Gastrocnemius medialis (tissue), 4 donors: ENCODE measurements around the gene ALK. TPM values are rescaled to one million over a fixed set of nuclear protein-coding genes. Genes with fewer than 3 reads are reported as not detected.

Source experiments
- ATAC-seq, 2 donors: fragments of 150-250 bp; one replicate each; pipeline ENCODE4 v1.9.1; 2016
- DNase-seq, 2 donors: peaks; one replicate each; pipeline ENCODE4 v3.0.0-alpha.2; 2019
- H3K27ac ChIP-seq, 4 donors: fragments of 200-600 bp; sonication (generic); 1 replicate in 1 of 4; 2 replicates in 3 of 4; pipeline ENCODE4 v1.5.1; 2016 to 2018; ENCODE audit warnings: mild to moderate bottlenecking in 2 of 4, moderate library complexity in 1 of 4
- H3K27me3 ChIP-seq, 3 donors: fragments of 200-600 bp; sonication (generic) in 2 of 3; 1 replicate in 1 of 3; 2 replicates in 2 of 3; pipeline versions ENCODE4 v1.5.1 to v1.6.0; 2016 to 2019; ENCODE audit warnings: mild to moderate bottlenecking in 1 of 3, moderate library complexity in 1 of 3
- H3K36me3 ChIP-seq, 2 donors: fragments of 200-600 bp; sonication (generic) in 1 of 2; one replicate each; pipeline ENCODE4 v1.5.1; 2017 to 2018
- H3K4me1 ChIP-seq, 2 donors: fragments of 200-600 bp; sonication (generic) in 1 of 2; one replicate each; pipeline ENCODE4 v1.5.1; 2016 to 2017; ENCODE audit warnings: mild to moderate bottlenecking in 2 of 2
- H3K4me3 ChIP-seq, 4 donors: fragments of 200-600 bp; sonication (generic) in 3 of 4; 1 replicate in 1 of 4; 2 replicates in 3 of 4; pipeline ENCODE4 v1.5.1; 2016 to 2019; ENCODE audit warnings: mild to moderate bottlenecking in 2 of 4
- H3K9me3 ChIP-seq, 3 donors: fragments of 200-600 bp; sonication (generic) in 2 of 3; 1 replicate in 1 of 3; 2 replicates in 2 of 3; pipeline ENCODE4 v1.5.1; 2016 to 2019
- POLR2A ChIP-seq, 2 donors: fragments of 450-650 bp; IDR thresholded peaks; one replicate each; pipeline ENCODE4 v1.6.1; 2017; ENCODE audit warnings: antibody characterized with exemption in 2 of 2, mild to moderate bottlenecking in 2 of 2, moderate library complexity in 2 of 2
- in situ Hi-C, 4 donors: fragments of 200-750 bp; cut with MboI; loops; one replicate each; pipeline versions ENCODE4 v1.15.0 to v1.8.0; 2017; ENCODE audit warnings: low sequenced_read_pairs in 4 of 4
- intact Hi-C: fragments of 100-400 bp; cut with DNase I; formaldehyde crosslinking; loops from one replicate; pipeline ENCODE4 v1.15.1; 2023; ENCODE audit warnings: low total_unique reads
- total RNA-seq, 4 donors: library from RNA; depleted of rRNA; stranded (reverse); fragments of >200 nt; gene quantifications; one replicate each; pipeline versions ENCODE4 v1.1.0 to v1.2.3, GENCODE V29; 2016
- TF ChIP-seq, protein P1 (sequence below), 5 experiments: fragments of 450-650 bp in 3 of 5; fragments of 200-600 bp in 2 of 5; sonication (generic) in 2 of 5; IDR thresholded peaks in 4 of 5; conservative IDR thresholded peaks in 1 of 5; 1 replicate in 4 of 5; 2 replicates in 1 of 5; pipeline ENCODE4 v1.5.1; 2016 to 2019; ENCODE audit warnings: antibody characterized with exemption in 5 of 5, mild to moderate bottlenecking in 3 of 5, moderate library complexity in 3 of 5

Gene ALK
- total RNA-seq, 4 donors from 2014 or later = not detected

DNA sequence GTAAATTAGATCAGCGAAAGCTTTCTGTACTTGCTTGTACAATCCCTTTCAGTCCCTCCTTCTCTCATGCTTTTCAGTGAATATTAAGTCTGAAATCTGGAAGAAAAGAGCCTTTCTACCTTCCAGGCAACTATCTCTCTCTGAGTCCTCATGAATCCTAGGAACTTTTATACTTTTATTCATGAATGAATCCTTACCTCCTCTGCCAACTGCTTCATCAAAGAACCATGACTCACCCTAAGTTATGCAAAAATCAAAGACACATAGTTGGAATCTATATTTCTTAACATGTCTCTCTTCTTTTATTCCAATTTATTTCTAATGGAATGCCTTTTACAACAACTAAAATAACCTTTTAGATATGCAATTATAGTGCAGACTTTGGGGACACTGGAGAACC is 412.0 kb downstream of the ALK start:
- Histone ChIP-seq H3K4me1 (no peaks in the 10 kb centered on the region), H3K27ac (no peak overlapping the region), H3K27me3 (no peaks in the 10 kb centered on the region), H3K4me3 (no peak overlapping the region), H3K9me3 (no peaks in the 10 kb centered on the region), H3K36me3 (no peaks in the 10 kb centered on the region)
- ATAC-seq = no peak
- no peak for DNase-seq
- TF ChIP-seq POLR2A (IDR thresholded peaks at IDR 0.05) = no peak
- TF ChIP-seq, protein P1, sequence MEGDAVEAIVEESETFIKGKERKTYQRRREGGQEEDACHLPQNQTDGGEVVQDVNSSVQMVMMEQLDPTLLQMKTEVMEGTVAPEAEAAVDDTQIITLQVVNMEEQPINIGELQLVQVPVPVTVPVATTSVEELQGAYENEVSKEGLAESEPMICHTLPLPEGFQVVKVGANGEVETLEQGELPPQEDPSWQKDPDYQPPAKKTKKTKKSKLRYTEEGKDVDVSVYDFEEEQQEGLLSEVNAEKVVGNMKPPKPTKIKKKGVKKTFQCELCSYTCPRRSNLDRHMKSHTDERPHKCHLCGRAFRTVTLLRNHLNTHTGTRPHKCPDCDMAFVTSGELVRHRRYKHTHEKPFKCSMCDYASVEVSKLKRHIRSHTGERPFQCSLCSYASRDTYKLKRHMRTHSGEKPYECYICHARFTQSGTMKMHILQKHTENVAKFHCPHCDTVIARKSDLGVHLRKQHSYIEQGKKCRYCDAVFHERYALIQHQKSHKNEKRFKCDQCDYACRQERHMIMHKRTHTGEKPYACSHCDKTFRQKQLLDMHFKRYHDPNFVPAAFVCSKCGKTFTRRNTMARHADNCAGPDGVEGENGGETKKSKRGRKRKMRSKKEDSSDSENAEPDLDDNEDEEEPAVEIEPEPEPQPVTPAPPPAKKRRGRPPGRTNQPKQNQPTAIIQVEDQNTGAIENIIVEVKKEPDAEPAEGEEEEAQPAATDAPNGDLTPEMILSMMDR (IDR thresholded peaks at IDR 0.05 in 4 of 5, conservative IDR thresholded peaks at IDR 0.05 in 1 of 5) = no peak
- in situ Hi-C loops = no loop called here
- intact Hi-C loops = no loop called here

DNA sequence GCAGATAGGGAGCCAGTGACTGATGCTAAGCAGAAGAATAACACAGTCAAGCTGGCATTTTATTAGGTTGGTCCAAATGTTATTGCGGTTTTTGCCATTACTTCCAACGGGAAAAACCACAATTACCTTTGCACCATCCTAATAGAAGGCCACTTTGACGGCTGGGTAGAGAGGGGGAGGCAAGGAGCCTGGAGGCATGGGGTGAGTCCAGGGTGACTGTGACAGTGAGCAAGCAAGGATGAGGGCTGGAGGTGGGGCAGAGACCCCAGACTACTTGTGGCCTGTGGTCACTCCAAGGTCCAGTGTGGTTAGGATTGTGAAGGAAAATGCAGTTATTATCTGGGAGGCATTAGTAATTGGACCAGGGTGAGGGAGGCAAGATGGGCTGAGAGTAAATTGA is 416.6 kb downstream of the ALK start:
- Histone ChIP-seq H3K4me3 (no peak overlapping the region), H3K9me3 (no peaks in the 10 kb centered on the region), H3K36me3 (no peaks in the 10 kb centered on the region), H3K4me1 (no peaks in the 10 kb centered on the region), H3K27ac (no peak overlapping the region), H3K27me3 (no peaks in the 10 kb centered on the region)
- TF ChIP-seq, protein P1 (IDR thresholded peaks at IDR 0.05 in 4 of 5, conservative IDR thresholded peaks at IDR 0.05 in 1 of 5) = no peak
- no peak for TF ChIP-seq POLR2A (IDR thresholded peaks at IDR 0.05)
- intact Hi-C loops = no loop called here
- DNase-seq (no peak), ATAC-seq (no peak)
- in situ Hi-C loops = no loop called here

DNA sequence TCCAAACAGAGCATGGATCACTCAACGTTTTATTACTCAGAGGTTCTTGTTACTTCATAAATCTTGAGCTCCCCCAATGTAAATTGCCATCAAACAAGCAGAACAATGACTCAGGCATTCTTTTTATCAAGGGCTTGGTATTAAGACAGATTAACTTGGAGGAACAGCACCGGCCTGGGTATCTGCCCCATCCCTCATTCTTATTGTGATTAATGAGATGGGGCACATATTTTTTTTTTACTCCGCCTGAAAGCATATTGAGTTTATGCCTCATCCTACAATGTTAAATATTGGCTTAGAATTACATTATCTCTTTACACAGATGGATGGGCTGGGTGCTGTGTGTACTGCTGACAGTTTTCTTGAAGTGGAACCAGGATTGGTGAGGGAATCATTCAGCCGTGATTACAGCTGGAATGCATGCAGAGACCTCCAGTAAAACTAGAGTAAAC is 418.9 kb downstream of the ALK start:
- no peaks in the 10 kb centered on the region for H3K36me3 ChIP-seq
- ATAC-seq (no peak), DNase-seq (no peak)
- in situ Hi-C loops (no loop called here), intact Hi-C loops (no loop called here)
- no peak for TF ChIP-seq POLR2A (IDR thresholded peaks at IDR 0.05)
- H3K27me3 ChIP-seq = no peaks in the 10 kb centered on the region
- no peaks in the 10 kb centered on the region for H3K9me3 ChIP-seq
- no peaks in the 10 kb centered on the region for H3K4me1 ChIP-seq
- H3K27ac ChIP-seq = no peak overlapping the region
- H3K4me3 ChIP-seq = no peak overlapping the region

DNA sequence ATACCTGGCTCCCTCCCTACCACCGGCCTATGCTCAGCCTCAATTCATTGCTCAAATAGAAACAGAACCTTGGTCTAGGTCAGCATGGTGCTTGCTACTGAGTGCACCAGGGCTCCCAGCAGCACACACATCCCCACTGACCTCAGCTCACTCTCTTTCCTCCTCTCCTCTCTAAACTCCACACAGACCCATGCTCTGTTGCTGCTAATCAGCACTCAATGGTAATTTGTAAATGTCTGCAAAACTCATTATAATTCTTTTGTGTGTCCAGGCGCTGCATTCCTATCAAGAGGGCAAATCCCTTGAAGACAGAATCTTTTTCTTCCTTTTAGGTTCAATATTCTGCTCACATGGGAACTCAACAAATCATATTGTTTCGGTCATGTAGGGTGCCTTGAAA is 424.0 kb downstream of the ALK start:
- Histone ChIP-seq H3K4me3 (no peak overlapping the region), H3K27me3 (no peaks in the 10 kb centered on the region), H3K36me3 (no peaks in the 10 kb centered on the region), H3K27ac (no peak overlapping the region), H3K4me1 (no peaks in the 10 kb centered on the region), H3K9me3 (no peaks in the 10 kb centered on the region)
- DNase-seq (no peak), ATAC-seq (no peak)
- intact Hi-C loops = no loop called here
- in situ Hi-C loops = no loop called here
- TF ChIP-seq, protein P1 (IDR thresholded peaks at IDR 0.05 in 4 of 5, conservative IDR thresholded peaks at IDR 0.05 in 1 of 5) = no peak
- no peak for TF ChIP-seq POLR2A (IDR thresholded peaks at IDR 0.05)

DNA sequence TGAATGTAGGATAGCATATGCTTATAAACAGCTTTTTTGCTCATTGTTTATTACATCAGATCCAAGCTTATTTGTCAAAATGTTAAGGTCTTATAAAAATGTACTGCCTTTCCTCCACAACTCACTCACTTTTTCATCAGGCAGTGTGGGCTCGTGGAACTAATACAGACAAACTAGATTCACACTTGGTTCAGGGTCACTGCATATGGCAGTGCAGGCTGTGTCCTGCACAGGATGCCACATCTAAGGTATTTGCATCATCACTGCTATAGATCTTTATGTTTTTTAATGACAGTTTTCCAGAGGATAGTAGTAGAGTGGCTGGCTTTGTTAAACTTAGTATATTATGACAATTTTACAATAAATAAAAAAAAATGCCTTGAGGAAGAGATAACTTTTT is 425.2 kb downstream of the ALK start:
- in situ Hi-C loops = no loop called here
- no peak for ATAC-seq
- H3K27ac ChIP-seq = no peak overlapping the region
- no peaks in the 10 kb centered on the region for H3K27me3 ChIP-seq
- H3K36me3 ChIP-seq = no peaks in the 10 kb centered on the region
- DNase-seq = no peak
- no peak for TF ChIP-seq POLR2A (IDR thresholded peaks at IDR 0.05)
- TF ChIP-seq, protein P1 (IDR thresholded peaks at IDR 0.05 in 4 of 5, conservative IDR thresholded peaks at IDR 0.05 in 1 of 5) = no peak
- intact Hi-C loops = no loop called here
- H3K4me1 ChIP-seq = no peaks in the 10 kb centered on the region
- no peak overlapping the region for H3K4me3 ChIP-seq
- H3K9me3 ChIP-seq = no peaks in the 10 kb centered on the region
